Stimulated activated CD8-positive, alpha-beta memory T cell treated with anti-CD3 and anti-CD28 coated beads, Interleukin-2, amount 100 ng/mL, for 48 hours (primary cell): ENCODE measurements around the gene MAOB.
"Not testable (repeated sequence)": the region's sequence is repeated elsewhere in the genome, so short reads cannot be mapped to it uniquely, and the experiment has no call there.

Source experiments
- DNase-seq, 2 donors: peaks; one replicate each; pipeline ENCODE4 v3.0.0-alpha.2; 2020; ENCODE audit warnings: low read depth in 2 of 2

The MAOB gene

GRCh38 chrX:43753637-43754036 is 128.6 kb downstream of the MAOB start:
- no peak for DNase-seq

DNA sequence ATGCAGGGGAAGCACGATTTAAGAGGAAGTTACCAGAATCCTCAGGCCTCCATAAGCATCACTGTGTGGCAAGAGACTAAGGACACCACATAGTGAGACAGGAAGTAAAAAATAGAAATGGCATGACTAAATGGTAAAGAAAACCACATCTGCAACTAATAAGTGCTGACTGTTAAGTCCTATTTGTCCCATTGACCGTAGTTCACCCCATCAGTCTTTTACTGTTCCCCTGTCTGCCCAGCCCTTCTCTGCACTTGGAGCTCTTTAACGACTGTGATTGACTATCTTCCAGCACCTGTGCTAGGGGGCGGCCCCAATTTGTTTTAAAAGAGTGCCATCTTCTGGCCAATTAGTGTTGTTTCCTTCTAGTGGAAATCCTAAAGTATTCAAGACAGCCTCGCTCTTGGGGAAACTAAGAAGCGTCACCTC is 132.0 kb downstream of the MAOB start:
- DNase-seq, result no peak

GRCh38 chrX:43747476-43747875 is 134.8 kb downstream of the MAOB start:
- no peak for DNase-seq

DNA sequence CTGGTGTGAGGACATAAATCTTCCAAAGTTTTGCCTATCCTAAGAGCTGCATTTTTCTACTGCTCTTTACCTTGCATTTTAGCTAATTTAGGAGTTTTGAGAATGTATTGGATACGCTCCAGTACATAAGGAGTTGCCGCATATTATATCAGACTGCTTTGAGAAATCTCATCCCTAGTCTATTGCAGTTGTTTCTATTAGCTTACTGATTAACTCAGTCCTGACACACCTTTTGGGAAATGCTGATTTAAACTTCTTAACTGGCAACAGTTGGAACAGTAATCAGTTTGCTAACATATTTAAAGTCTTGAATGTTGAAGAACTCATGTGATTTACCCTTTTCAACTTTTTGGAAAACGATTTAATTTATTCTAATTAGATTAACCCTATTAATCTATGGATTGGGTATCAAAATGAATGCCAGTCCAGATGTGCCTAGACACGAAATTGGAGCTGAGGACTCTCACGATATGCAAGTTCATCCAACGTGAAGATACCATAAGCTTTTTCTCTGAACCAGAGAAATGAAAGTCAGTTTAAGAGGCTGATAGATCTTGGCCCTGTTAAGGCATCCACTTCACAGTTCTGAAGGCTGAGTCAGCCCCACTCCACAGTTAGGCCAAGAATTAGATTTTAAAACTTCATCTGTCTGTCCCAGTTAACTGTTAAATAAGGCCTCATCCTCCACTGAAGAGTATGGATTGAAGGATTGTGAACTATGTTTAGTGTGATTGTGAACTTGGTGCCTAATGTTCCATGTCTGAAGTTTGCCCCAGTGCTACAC is 136.1 kb downstream of the MAOB start:
- DNase-seq, result no peak

DNA sequence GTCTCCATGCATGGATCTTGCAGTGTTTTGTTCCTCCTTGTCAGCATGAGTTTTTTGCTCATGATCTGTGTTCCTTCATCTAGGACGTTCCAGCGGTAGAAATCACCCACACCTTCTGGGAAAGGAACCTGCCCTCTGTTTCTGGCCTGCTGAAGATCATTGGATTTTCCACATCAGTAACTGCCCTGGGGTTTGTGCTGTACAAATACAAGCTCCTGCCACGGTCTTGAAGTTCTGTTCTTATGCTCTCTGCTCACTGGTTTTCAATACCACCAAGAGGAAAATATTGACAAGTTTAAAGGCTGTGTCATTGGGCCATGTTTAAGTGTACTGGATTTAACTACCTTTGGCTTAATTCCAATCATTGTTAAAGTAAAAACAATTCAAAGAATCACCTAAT is 138.0 kb downstream of the MAOB start:
- DNase-seq, result no peak

- no peak for DNase-seq
Measured at GRCh38 chrX:43743100-43743822, 139.0 kb downstream of the MAOB start.

GRCh38 chrX:43741843-43742573 is 140.2 kb downstream of the MAOB start:
- DNase-seq, result no peak

GRCh38 chrX:43735957-43736356 is 146.3 kb downstream of the MAOB start:
- no peak for DNase-seq

DNA sequence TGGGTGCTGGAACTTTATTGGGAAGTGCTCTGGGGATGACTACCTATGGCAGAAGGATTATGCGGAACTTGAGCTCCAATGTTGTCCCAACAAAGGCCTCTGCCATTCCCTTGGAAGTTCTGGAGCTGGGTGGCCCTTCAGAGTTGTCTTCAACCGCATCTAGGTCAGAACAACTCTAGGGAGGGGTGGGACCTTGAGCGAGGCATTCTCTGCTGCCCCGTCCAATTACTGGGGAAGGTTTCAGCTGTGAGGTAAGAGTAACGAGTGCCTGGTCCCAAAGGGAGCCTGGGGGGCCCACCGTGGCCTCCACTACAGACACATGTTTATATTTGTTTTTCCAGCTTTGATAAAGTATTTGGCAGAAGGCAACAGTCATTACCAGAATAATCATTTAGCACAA is 146.7 kb downstream of the MAOB start:
- no peak for DNase-seq

DNA sequence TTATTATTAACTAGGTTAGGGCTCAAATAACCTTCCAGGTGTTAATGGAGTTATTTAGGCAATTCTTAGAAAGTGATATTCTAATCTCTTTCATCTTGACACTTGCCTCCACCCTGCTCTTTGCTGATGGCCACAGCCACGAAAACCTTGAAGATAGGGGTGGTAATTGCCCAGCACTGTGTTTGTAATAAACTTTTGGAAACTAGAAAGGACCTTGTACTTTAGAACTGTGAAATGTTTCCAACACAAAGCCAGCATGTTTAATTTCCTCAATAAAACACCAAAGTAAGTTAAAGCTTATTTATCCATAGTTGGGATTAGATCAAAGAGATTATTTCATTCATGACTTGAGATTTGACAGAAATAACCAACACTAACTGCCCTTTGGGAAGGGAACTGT is 147.8 kb downstream of the MAOB start:
- no peak for DNase-seq

DNA sequence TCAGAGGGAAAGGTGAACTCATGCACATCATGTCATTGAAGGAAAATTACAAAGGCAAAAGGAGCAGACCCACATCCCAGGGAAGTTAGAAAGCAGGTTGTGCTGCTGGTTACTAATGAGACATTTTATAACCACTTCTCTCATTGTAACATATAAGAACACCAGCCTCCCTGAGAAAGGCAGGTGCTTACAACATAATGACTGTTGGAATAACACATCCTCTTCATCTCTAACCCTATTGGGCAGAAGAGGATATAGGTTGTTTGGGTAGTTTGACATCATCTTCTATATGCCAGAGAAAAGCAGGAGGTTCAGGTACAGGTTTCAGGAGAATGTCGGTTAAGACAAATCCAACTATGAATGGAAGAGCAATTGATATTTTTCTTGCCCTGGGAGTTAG is 148.6 kb downstream of the MAOB start:
- no peak for DNase-seq

GRCh38 chrX:43731086-43731485 is 151.2 kb downstream of the MAOB start:
- DNase-seq, result no peak

DNA sequence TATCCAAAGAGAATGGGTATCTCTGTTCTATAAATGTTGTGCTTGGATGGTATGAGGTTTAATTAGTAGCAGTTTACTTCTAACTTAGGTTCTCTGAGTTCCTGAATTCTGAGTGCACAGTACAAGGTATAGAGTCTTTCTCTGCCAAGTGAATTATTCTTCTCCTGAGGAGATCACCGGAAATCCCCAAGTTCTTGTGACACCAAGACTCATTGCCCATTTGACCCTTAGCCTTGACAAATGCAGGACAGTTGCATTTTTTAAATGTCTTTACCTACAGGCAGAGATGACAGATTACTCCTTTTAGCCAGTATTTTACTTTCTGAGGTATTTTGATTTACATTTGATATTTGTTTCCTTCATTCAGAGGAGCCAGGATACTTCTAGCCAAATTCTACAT is 153.3 kb downstream of the MAOB start:
- DNase-seq, result no peak

DNA sequence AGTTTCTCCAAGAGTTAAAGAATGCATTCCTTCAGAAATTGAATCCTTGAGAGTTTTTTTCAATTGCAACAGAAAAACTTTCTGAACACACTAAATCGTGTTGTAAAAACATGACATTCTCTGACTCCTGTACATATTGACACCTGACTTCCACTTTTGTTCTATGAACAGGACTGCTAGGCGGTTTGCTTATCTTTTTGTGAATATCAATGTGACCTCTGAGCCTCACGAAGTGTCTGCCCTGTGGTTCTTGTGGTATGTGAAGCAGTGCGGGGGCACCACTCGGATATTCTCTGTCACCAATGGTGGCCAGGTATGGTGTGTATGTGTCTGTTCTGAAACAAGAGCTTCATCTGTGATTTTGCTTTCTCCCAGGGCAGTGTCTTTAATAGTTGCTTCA is 154.2 kb downstream of the MAOB start:
- DNase-seq, result no peak

GRCh38 chrX:43727254-43727653 is 155.0 kb downstream of the MAOB start:
- DNase-seq, result not testable (repeated sequence)

- DNase-seq, result not testable (repeated sequence)
Measured at GRCh38 chrX:43725227-43725626, 157.0 kb downstream of the MAOB start.

DNA sequence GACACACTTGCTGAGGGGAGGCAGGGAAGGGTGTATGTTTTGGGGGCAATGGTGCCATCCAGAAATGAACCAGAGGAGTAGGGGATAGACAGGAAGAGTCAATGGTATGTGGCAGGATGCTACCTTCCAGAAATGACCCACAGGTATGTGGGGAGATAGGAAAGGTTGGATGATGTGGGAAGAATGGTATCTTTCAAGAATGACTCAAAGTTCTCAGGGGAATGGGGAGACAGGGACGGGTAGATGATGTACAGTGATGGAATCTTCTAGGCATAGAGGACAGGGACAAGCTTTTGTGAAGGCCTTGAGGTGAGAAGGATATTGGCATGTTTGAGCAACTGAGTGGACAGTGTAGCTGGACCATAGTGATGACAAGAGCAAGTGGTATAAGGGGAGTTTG is 161.3 kb downstream of the MAOB start:
- DNase-seq, result no peak

DNA sequence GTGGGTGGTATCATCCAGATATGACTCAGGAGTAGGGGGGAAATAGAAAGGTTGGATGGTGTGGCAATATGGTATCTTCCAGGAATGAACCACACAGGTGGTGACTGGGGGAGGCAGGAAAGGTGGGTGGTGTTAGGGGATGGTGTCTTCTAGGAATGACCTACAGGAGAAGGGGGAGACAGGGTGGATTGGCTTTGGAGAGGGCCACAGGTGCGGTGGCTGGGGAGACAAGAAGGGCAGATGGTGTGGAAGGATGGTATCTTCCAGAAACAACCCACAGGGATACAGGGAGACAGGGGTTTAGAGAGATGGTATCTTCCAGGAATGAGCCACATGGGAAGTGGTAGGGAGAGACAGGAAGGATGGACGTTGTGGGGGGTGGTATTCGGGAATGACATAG is 162.2 kb downstream of the MAOB start:
- DNase-seq, result no peak

DNA sequence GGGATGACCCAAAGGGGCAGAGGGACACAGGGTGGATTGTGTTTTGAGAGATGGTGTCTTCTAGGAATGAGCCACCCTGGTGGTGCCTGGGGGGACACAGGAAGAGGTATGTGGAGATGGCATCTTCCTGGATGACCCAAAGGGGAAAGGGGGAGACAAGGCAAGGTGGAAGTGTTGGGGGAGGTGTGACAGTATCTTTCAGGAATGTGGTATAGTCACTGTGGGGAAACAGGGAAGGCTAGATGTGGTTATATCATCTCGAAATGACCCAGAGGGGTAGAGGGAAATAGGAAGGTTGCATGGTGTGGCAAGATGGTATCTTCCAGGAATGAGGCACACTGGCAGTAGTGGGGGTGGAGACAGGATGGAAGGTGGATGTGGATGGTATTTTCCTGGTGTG is 163.3 kb downstream of the MAOB start:
- no peak for DNase-seq

DNA sequence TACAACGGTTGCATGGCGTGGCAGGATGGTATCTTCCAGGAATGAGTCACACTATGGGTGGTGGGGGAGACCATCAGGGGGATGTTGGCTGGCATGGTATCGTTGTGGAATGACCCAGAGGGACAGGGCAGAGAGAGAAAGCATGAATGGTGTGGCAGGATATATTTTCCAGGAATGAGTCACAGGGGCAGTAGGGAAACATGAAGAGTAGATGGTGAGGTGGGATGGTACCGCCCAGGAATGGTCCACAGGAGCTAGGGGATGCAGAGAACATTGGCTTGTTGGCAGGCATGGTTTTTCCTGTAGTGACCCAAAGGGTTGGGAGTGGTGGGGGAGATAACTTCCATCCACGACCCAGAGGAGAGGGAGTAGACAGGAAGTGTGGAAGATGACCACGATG is 163.7 kb downstream of the MAOB start:
- no peak for DNase-seq

- no peak for DNase-seq
Measured at GRCh38 chrX:43718081-43718480, 164.2 kb downstream of the MAOB start.

DNA sequence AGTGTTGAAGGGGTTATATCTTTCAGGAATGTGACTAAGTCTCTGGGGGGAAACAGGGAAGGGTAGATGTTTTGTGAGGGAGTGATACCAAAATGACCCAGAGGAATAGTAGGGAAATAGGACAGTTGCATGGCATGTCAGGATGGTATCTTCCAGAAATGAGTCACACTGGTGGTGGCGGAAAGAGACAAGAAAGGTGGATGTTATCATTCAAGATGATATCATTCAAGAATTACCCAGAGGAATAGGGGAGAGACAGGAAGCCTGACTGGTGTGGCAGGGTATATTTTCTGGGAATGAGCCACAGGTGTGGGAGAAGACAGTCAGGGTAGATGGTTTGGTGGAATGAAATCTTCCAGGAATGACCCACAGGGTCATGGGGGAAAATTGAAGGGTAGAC is 165.1 kb downstream of the MAOB start:
- DNase-seq, result no peak

- no peak for DNase-seq
Measured at GRCh38 chrX:43716696-43717095, 165.6 kb downstream of the MAOB start.
